Heart left ventricle (tissue), 16 donors: ENCODE measurements around the gene TMEM229B. TPM values are rescaled to one million over a fixed set of nuclear protein-coding genes. Genes with fewer than 3 reads are reported as not detected.

ENCODE experiments used
- ATAC-seq, 4 donors: fragments of 200-7000 bp; cut with Tn5 transposase; one replicate each; pipeline ENCODE4 v1.9.1; 2020 to 2022; ENCODE audit warnings: moderate library complexity in 4 of 4, mild to moderate bottlenecking in 3 of 4, moderate number of reproducible peaks in 1 of 4
- DNase-seq, 5 donors: peaks; one replicate each; pipeline ENCODE4 v3.0.0-alpha.2; 2020
- H3K27ac ChIP-seq, 12 donors: fragments of 200-600 bp; sonication (generic) in 4 of 12; one replicate each; pipeline versions ENCODE4 v1.5.0 to v1.8.0; 2016 to 2022; ENCODE audit warnings: mild to moderate bottlenecking in 2 of 12
- H3K27me3 ChIP-seq, 9 donors: fragments of 200-600 bp; sonication (generic) in 2 of 9; one replicate each; pipeline versions ENCODE4 v1.5.1 to v1.8.0; 2016 to 2022; ENCODE audit warnings: mild to moderate bottlenecking in 3 of 9
- H3K36me3 ChIP-seq, 9 donors: fragments of 200-600 bp; sonication (generic) in 2 of 9; one replicate each; pipeline versions ENCODE4 v1.5.0 to v1.8.0; 2018 to 2022; ENCODE audit warnings: mild to moderate bottlenecking in 2 of 9
- H3K4me1 ChIP-seq, 12 donors: fragments of 200-600 bp; sonication (generic) in 4 of 12; one replicate each; pipeline versions ENCODE4 v1.5.0 to v1.8.0; 2016 to 2022; ENCODE audit warnings: mild to moderate bottlenecking in 3 of 12
- H3K4me3 ChIP-seq, 12 donors: fragments of 200-600 bp; sonication (generic) in 4 of 12; one replicate each; pipeline versions ENCODE4 v1.5.0 to v1.8.0; 2017 to 2022; ENCODE audit warnings: mild to moderate bottlenecking in 9 of 12, moderate library complexity in 4 of 12
- H3K9me3 ChIP-seq, 12 donors: fragments of 200-600 bp; sonication (generic) in 4 of 12; one replicate each; pipeline versions ENCODE4 v1.5.0 to v1.8.0; 2016 to 2022; ENCODE audit warnings: mild to moderate bottlenecking in 1 of 12
- CTCF ChIP-seq, 12 donors: fragments of 200-600 bp; sonication (generic) in 4 of 12; IDR thresholded peaks; one replicate each; pipeline versions ENCODE4 v1.5.0 to v1.8.0; 2018 to 2022; ENCODE audit warnings: antibody characterized with exemption in 12 of 12, mild to moderate bottlenecking in 5 of 12
- POLR2A ChIP-seq, 2 donors: fragments of 450-650 bp; IDR thresholded peaks; one replicate each; pipeline ENCODE4 v1.6.1; 2017; ENCODE audit warnings: antibody characterized with exemption in 2 of 2, mild to moderate bottlenecking in 2 of 2, moderate library complexity in 2 of 2
- WGBS, 4 donors: extraction: QIAGEN DNeasy Blood & Tissue Kit in 2 of 4; methylation state at CpG; one replicate each; pipeline versions ENCODE4 v1.1.5 to v1.1.7; 2013 to 2018; 5-methylcytosine and 5-hydroxymethylcytosine counted together
- intact Hi-C, 10 donors: fragments of 100-400 bp; cut with DNase I; formaldehyde crosslinking; loops; one replicate each; pipeline versions ENCODE4 v1.11.1 to v1.14.2; 2022
- polyA plus RNA-seq, 2 donors: library from polyadenylated mRNA; stranded (reverse); fragments of 200-250 nt; gene quantifications; one replicate each; pipeline ENCODE4 v1.2.3, GENCODE V29; 2013
- total RNA-seq, 9 donors: library from RNA; depleted of rRNA in 2 of 9; stranded (reverse); fragments of >200 nt in 2 of 9; fragmentation: NEBNext Ultra II Directional in 3 of 9; extraction: Animal tissue kit (Norgen Biotek cat#: 25700) in 3 of 9; gene quantifications; one replicate each; pipeline versions ENCODE4 v1.1.0 to v1.2.4, GENCODE V29; 2016 to 2023
- donor health status: ischemic (EF 13 %, LVEDD 7.1; RV severe dilation, severe dysfunction).
- donor health status: healthy with polysubstance abuse.
- donor health status: DM: no; HTN: yes; CAD: no.
- donor health status: DM: no; HTN: no; CAD: no.
- donor health status: ischemic (EF 25% LVEDD 6.9; RV normal size, moderate dysfunction).
- donor health status: ischemic (EF 25% LVEDD 5.7; RV mildly dilated, moderate dysfunction).
- donor health status: healthy.
- donor health status: DM: yes; HTN: yes; CAD: no.
- donor health status: ischemic (EF 35%, LVEDD 5.7; RV mildly dilated, moderate dysfunction).
- donor health status: nonischemic (EF 11% LVEDD 7.7; RV severe dilation, severe dysfunction).
- donor health status: DM: yes; HTN: yes; CAD: no.
- donor health status: PGD.
- donor health status: ischemic (EF 29% LVEDD 5.4; RV normal size, mild dysfunction).
- donor health status: nonischemic (EF 23%, LVEDD 6.1; RV moderate dilation, normal function).

TMEM229B gene
- total and polyA plus RNA-seq, 11 donors = 0.69 to 6.5 (median 1.7) TPM

GRCh38 chr14:67477926-67478799 is 10.4 kb downstream of the TMEM229B start:
- no peak for ATAC-seq
- H3K27me3 ChIP-seq = no peaks in the 10 kb centered on the region
- H3K4me3 ChIP-seq = no peak overlapping the region
- H3K27ac ChIP-seq = no peak overlapping the region
- H3K4me1 ChIP-seq = peaks cover 0 to under 1% (median 0%) of the 10 kb centered on the region in 12 donors
- TF ChIP-seq CTCF (IDR thresholded peaks at IDR 0.05) = no peak
- no peak for TF ChIP-seq POLR2A (IDR thresholded peaks at IDR 0.05)
- intact Hi-C loops = no loop called here
- no peaks in the 10 kb centered on the region for H3K9me3 ChIP-seq
- 89 to 93% (median 91%) methylated on average over 11 of the region's 11 CpGs for WGBS, 4 donors
- H3K36me3 ChIP-seq = peaks cover 0 to 6% (median 0%) of the 10 kb centered on the region in 9 donors
- no peak for DNase-seq

- Histone ChIP-seq H3K4me3 (no peak overlapping the region), H3K36me3 (peaks cover 0 to 6% (median 0%) of the 10 kb centered on the region in 9 donors), H3K4me1 (no peaks in the 10 kb centered on the region), H3K9me3 (no peaks in the 10 kb centered on the region), H3K27me3 (no peaks in the 10 kb centered on the region), H3K27ac (no peak overlapping the region)
- 79 to 91% (median 85%) methylated on average over 1 of the region's 1 CpG for WGBS, 4 donors
- intact Hi-C loops = no loop called here
- no peak for TF ChIP-seq CTCF (IDR thresholded peaks at IDR 0.05)
- DNase-seq = no peak
- ATAC-seq = no peak
Measured at GRCh38 chr14:67474366-67474765, 14.2 kb downstream of the TMEM229B start.

- DNase-seq (no peak), ATAC-seq (peak in 1 of 4 donors; percentile 27)
- WGBS, 4 donors = 96 to 97% (median 96%) methylated on average over 51 to 52 of the region's 52 CpGs
- intact Hi-C loops = no loop called here
- Histone ChIP-seq H3K36me3 (peaks cover 0 to 6% (median 0%) of the 10 kb centered on the region in 9 donors), H3K27me3 (no peaks in the 10 kb centered on the region), H3K9me3 (no peaks in the 10 kb centered on the region), H3K27ac (no peak overlapping the region), H3K4me1 (no peaks in the 10 kb centered on the region), H3K4me3 (no peak overlapping the region)
- TF ChIP-seq POLR2A (IDR thresholded peaks at IDR 0.05) = no peak
- TF ChIP-seq CTCF (IDR thresholded peaks at IDR 0.05) = no peak
Measured at GRCh38 chr14:67473290-67474082, 15.0 kb downstream of the TMEM229B start.

DNA sequence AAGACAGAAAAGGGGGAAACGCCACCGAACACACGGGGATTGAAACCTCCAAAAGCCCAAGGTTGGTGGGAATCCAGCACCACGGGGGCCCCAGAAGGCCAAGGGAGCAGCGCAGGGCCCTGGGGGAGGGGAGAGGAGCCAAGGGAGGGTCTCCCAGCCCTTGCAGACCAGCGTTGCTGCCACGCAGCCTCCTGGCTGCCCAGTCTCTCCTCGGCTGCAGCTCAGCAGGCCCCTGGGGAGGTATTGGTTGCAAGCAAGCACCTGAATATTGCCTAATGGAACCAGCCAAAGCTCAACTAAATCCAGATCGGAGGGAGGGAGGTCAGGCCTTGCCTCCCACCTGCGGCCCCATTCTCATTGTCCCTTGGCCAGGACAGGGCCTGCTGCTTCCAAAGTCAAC is 15.8 kb downstream of the TMEM229B start:
- no peak overlapping the region for H3K4me3 ChIP-seq
- no peaks in the 10 kb centered on the region for H3K4me1 ChIP-seq
- intact Hi-C loops = no loop called here
- DNase-seq (no peak), ATAC-seq (no peak)
- H3K9me3 ChIP-seq = no peaks in the 10 kb centered on the region
- TF ChIP-seq CTCF (IDR thresholded peaks at IDR 0.05) = no peak
- TF ChIP-seq POLR2A (IDR thresholded peaks at IDR 0.05) = no peak
- H3K27ac ChIP-seq = no peak overlapping the region
- 89 to 96% (median 91%) methylated on average over 10 of the region's 10 CpGs for WGBS, 4 donors
- H3K27me3 ChIP-seq = no peaks in the 10 kb centered on the region
- H3K36me3 ChIP-seq = peaks cover 0 to 6% (median 0%) of the 10 kb centered on the region in 9 donors
